Measurements from ENCODE around the gene SRR. TPM values are rescaled to one million over a fixed set of nuclear protein-coding genes. Genes with fewer than 3 reads are reported as not detected.

The SRR gene
- total RNA-seq, 1 experiment from 2014 or later, result 37.9 TPM

DNA sequence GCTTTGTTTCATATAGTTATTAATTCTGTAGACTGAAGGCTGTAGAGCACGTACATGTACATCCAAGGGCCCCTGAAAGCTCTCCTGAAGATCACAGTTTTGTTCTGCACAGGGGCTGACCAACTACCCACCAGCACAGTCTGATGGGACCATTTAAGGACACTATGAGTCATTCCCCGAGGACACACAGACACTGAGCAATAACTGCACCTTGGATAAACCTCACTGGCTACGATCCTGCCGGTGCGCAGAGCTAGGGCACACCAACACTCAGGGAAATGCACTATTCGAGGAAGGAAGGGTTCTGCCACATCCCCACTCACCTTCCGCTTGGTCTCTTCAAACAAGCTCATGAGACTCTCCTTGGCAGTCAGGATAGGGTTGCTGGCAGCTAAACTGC is 20.4 kb upstream of the SRR start:
- Histone ChIP-seq H3K27me3 (replicated peaks; ENCODE audit: insufficient read depth, low read depth, low read length, poor library complexity) (no peaks in the 10 kb centered on the region), H3K27ac (ENCODE audit: low read depth, low read length, poor library complexity, severe bottlenecking) (peak overlapping the region; percentile 19), H3K9me3 (ENCODE audit: low read depth, low read length, poor library complexity, severe bottlenecking) (no peaks in the 10 kb centered on the region), H3K4me1 (ENCODE audit: insufficient read depth, low read length, poor library complexity, severe bottlenecking) (no peaks in the 10 kb centered on the region), H3K4me3 (ENCODE audit: low read depth, low read length, poor library complexity, severe bottlenecking) (no peak overlapping the region), H3K36me3 (ENCODE audit: insufficient read depth, low read length, poor library complexity, severe bottlenecking) (peaks cover 73% of the 10 kb centered on the region)
- no TSS peak for BruUV-seq (replicated peaks)
- DNase-seq (ENCODE audit: low spot score), result no peak
- ChIA-PET CTCF (no interaction called here), POLR2A (ENCODE audit: low non-redundant PET) (no interaction called here)
- TF ChIP-seq, protein P1, sequence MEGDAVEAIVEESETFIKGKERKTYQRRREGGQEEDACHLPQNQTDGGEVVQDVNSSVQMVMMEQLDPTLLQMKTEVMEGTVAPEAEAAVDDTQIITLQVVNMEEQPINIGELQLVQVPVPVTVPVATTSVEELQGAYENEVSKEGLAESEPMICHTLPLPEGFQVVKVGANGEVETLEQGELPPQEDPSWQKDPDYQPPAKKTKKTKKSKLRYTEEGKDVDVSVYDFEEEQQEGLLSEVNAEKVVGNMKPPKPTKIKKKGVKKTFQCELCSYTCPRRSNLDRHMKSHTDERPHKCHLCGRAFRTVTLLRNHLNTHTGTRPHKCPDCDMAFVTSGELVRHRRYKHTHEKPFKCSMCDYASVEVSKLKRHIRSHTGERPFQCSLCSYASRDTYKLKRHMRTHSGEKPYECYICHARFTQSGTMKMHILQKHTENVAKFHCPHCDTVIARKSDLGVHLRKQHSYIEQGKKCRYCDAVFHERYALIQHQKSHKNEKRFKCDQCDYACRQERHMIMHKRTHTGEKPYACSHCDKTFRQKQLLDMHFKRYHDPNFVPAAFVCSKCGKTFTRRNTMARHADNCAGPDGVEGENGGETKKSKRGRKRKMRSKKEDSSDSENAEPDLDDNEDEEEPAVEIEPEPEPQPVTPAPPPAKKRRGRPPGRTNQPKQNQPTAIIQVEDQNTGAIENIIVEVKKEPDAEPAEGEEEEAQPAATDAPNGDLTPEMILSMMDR (conservative IDR thresholded peaks at IDR 0.05; ENCODE audit: low read depth, low read length), result no peak
- no peak for TF ChIP-seq EZH2 (IDR thresholded peaks at IDR 0.05; ENCODE audit: borderline replicate concordance, low read depth, low read length, poor library complexity, severe bottlenecking)
- intact Hi-C loops (cut with micrococcal nuclease; ENCODE audit: unreplicated experiment), result no loop called here

- intact Hi-C loops (cut with micrococcal nuclease; ENCODE audit: unreplicated experiment), result no loop called here
- Histone ChIP-seq H3K9me3 (ENCODE audit: low read depth, low read length, poor library complexity, severe bottlenecking) (no peaks in the 10 kb centered on the region), H3K4me1 (ENCODE audit: insufficient read depth, low read length, poor library complexity, severe bottlenecking) (no peaks in the 10 kb centered on the region), H3K36me3 (ENCODE audit: insufficient read depth, low read length, poor library complexity, severe bottlenecking) (peaks cover 62% of the 10 kb centered on the region), H3K4me3 (ENCODE audit: low read depth, low read length, poor library complexity, severe bottlenecking) (no peak overlapping the region), H3K27me3 (replicated peaks; ENCODE audit: insufficient read depth, low read depth, low read length, poor library complexity) (no peaks in the 10 kb centered on the region), H3K27ac (ENCODE audit: low read depth, low read length, poor library complexity, severe bottlenecking) (no peak overlapping the region)
- BruUV-seq (replicated peaks), result no TSS peak
- TF ChIP-seq, protein P1 (conservative IDR thresholded peaks at IDR 0.05; ENCODE audit: low read depth, low read length), result no peak
- no peak for TF ChIP-seq EZH2 (IDR thresholded peaks at IDR 0.05; ENCODE audit: borderline replicate concordance, low read depth, low read length, poor library complexity, severe bottlenecking)
- no peak for DNase-seq (ENCODE audit: low spot score)
- POLR2A ChIA-PET (ENCODE audit: low non-redundant PET), result no interaction called here
- CTCF ChIA-PET, result no interaction called here
Measured at GRCh38 chr17:2289878-2290478, 13.8 kb upstream of the SRR start.

GRCh38 chr17:2292100-2292499 is 11.7 kb upstream of the SRR start:
- no peak overlapping the region for H3K4me3 ChIP-seq (ENCODE audit: low read depth, low read length, poor library complexity, severe bottlenecking)
- peaks cover 66% of the 10 kb centered on the region for H3K36me3 ChIP-seq (ENCODE audit: insufficient read depth, low read length, poor library complexity, severe bottlenecking)
- no peaks in the 10 kb centered on the region for H3K27me3 ChIP-seq (replicated peaks; ENCODE audit: insufficient read depth, low read depth, low read length, poor library complexity)
- intact Hi-C loops (cut with micrococcal nuclease; ENCODE audit: unreplicated experiment), result no loop called here
- CTCF ChIA-PET, result no interaction called here
- no TSS peak for BruUV-seq (replicated peaks)
- no peak for DNase-seq (ENCODE audit: low spot score)
- TF ChIP-seq, protein P1 (conservative IDR thresholded peaks at IDR 0.05; ENCODE audit: low read depth, low read length), result no peak
- no peak for TF ChIP-seq EZH2 (IDR thresholded peaks at IDR 0.05; ENCODE audit: borderline replicate concordance, low read depth, low read length, poor library complexity, severe bottlenecking)
- H3K4me1 ChIP-seq (ENCODE audit: insufficient read depth, low read length, poor library complexity, severe bottlenecking), result no peaks in the 10 kb centered on the region
- no peaks in the 10 kb centered on the region for H3K9me3 ChIP-seq (ENCODE audit: low read depth, low read length, poor library complexity, severe bottlenecking)
- POLR2A ChIA-PET (ENCODE audit: low non-redundant PET), result no interaction called here
- H3K27ac ChIP-seq (ENCODE audit: low read depth, low read length, poor library complexity, severe bottlenecking), result no peak overlapping the region

Measured in A673 (cell line).